Melanocyte of skin (primary cell): ENCODE measurements around the gene PYGM. TPM values are rescaled to one million over a fixed set of nuclear protein-coding genes. Genes with fewer than 3 reads are reported as not detected.

Source experiments
- total RNA-seq, 2 donors: library from RNA; depleted of rRNA; stranded (reverse); fragments of >200 nt; gene quantifications; 2 replicates each; pipeline ENCODE4 v1.2.3, GENCODE V29; 2012

Gene PYGM
- total RNA-seq, result under 1 TPM; 0.33 to 0.34 TPM

GRCh38 chr11:64759722-64760719, at the start of gene PYGM:
TSS of gene PYGM (minus strand) at chr11:64759974. CDS start at chr11:64759898, 76 bp downstream.

GRCh38 chr11:64803158-64803845, 43.5 kb upstream of the PYGM start, which contains the start of gene MAP4K2:
TSS of gene MAP4K2 (minus strand) at chr11:64803214. CDS start at chr11:64803149, 65 bp downstream.

GRCh38 chr11:64778473-64779298, 18.9 kb upstream of the PYGM start, which contains the start of gene SF1:
TSS of gene SF1 (minus strand) at chr11:64778542. CDS start at chr11:64778392, 150 bp downstream.

GRCh38 chr11:64743591-64744543, 15.9 kb downstream of the PYGM start, which contains the start of gene RASGRP2:
TSS of gene RASGRP2 (minus strand) at chr11:64744142. CDS start at chr11:64742866, 1,276 bp downstream.

GRCh38 chr11:64723117-64723906, 36.5 kb downstream of the PYGM start, which contains the start of gene NRXN2:
TSS of gene NRXN2 (minus strand) at chr11:64723197. CDS start at chr11:64713699, 9,498 bp downstream.

Other genes starting within 250 kb of the PYGM start
- gene SLC22A11, start 204.0 kb downstream of the PYGM start, total RNA-seq, result not detected
- gene SLC22A12, start 168.8 kb downstream of the PYGM start, total RNA-seq, result not detected
- under 1 TPM; 0.33 to 0.69 TPM for gene NRXN2, start 36.8 kb downstream of the PYGM start, total RNA-seq
- gene RASGRP2, start 15.8 kb downstream of the PYGM start, total RNA-seq, result not detected
- 100 to 1,000 TPM in 1 of 2 donors, 10 to 100 TPM in 1; 95.7 to 122 TPM for gene SF1, start 18.6 kb upstream of the PYGM start, total RNA-seq
- gene MAP4K2, start 43.2 kb upstream of the PYGM start, total RNA-seq, result 10 to 100 TPM; 11.4 to 17.3 TPM
- 10 to 100 TPM; 17.2 to 26.3 TPM for gene MEN1, start 50.6 kb upstream of the PYGM start, total RNA-seq
- under 1 TPM; under 0.01 to 1.00 TPM for gene CDC42BPG, start 84.7 kb upstream of the PYGM start, total RNA-seq
- 10 to 100 TPM; 16.2 to 49.0 TPM for gene EHD1, start 118.6 kb upstream of the PYGM start, total RNA-seq
- 10 to 100 TPM; 22.3 to 58.5 TPM for gene ATG2A, start 157.2 kb upstream of the PYGM start, total RNA-seq
- 10 to 100 TPM in 1 of 2 donors, 1 to 10 TPM in 1; 9.0 to 29.9 TPM for gene PPP2R5B, start 164.7 kb upstream of the PYGM start, total RNA-seq
- not detected for gene GPHA2, start 175.9 kb upstream of the PYGM start, total RNA-seq
- gene MAJIN, start 212.1 kb upstream of the PYGM start, total RNA-seq, result not detected
- 10 to 100 TPM; 10.7 to 29.0 TPM for gene BATF2, start 237.0 kb upstream of the PYGM start, total RNA-seq